Trophoblast cell (in vitro differentiated cells and primary cell): ENCODE results near the gene OPRM1.
A peak's percentile ranks its signal among the peaks of the same experiment; 100 is the strongest.

Source experiments
- DNase-seq, 2 donors: peaks; one replicate each; pipeline ENCODE4 v3.0.0-alpha.2; 2016
- H2AFZ ChIP-seq: 2 replicates; pipeline ENCODE4 v1.6.1; 2013; ENCODE audit warnings: low read length, moderate library complexity, mild to moderate bottlenecking; ENCODE audit not compliant: insufficient read depth, poor library complexity
- H2AK5ac ChIP-seq: 2 replicates; pipeline ENCODE4 v1.6.1; 2013; ENCODE audit warnings: mild to moderate bottlenecking, low read length
- H2BK120ac ChIP-seq: 2 replicates; pipeline ENCODE4 v1.6.1; 2013; ENCODE audit warnings: low read length, mild to moderate bottlenecking, moderate library complexity; ENCODE audit not compliant: insufficient read depth, poor library complexity
- H2BK12ac ChIP-seq: 2 replicates; pipeline ENCODE4 v1.6.1; 2013; ENCODE audit warnings: mild to moderate bottlenecking, low read length, moderate library complexity
- H2BK5ac ChIP-seq: 2 replicates; pipeline ENCODE4 v1.6.1; 2013; ENCODE audit warnings: low read length, low read depth, moderate library complexity, mild to moderate bottlenecking; ENCODE audit not compliant: poor library complexity
- H3K14ac ChIP-seq: 2 replicates; pipeline ENCODE4 v1.6.1; 2013; ENCODE audit warnings: mild to moderate bottlenecking, low read length
- H3K18ac ChIP-seq: 2 replicates; pipeline ENCODE4 v1.6.1; 2013; ENCODE audit warnings: mild to moderate bottlenecking, low read length
- H3K23ac ChIP-seq: 2 replicates; pipeline ENCODE4 v1.6.1; 2013; ENCODE audit warnings: low read length
- H3K27ac ChIP-seq: 2 replicates; pipeline ENCODE4 v1.5.1; 2013; ENCODE audit warnings: low read depth, mild to moderate bottlenecking, inconsistent platforms, low read length, moderate library complexity
- H3K27me3 ChIP-seq: 2 replicates; pipeline ENCODE4 v1.6.1; 2013; ENCODE audit warnings: inconsistent platforms, mild to moderate bottlenecking, low read length, moderate library complexity; ENCODE audit not compliant: insufficient read depth
- H3K36me3 ChIP-seq, 2 experiments: 1 replicate in 1 of 2; 2 replicates in 1 of 2; pipeline ENCODE4 v1.6.1; 2013; ENCODE audit warnings: low read length in 2 of 2, mild to moderate bottlenecking in 2 of 2, moderate library complexity in 1 of 2; ENCODE audit not compliant: insufficient read depth in 2 of 2, control insufficient read depth in 1 of 2
- H3K4ac ChIP-seq: 2 replicates; pipeline ENCODE4 v1.6.1; 2013; ENCODE audit warnings: low read depth, mild to moderate bottlenecking, low read length, moderate library complexity
- H3K4me1 ChIP-seq, 2 experiments: 1 replicate in 1 of 2; 2 replicates in 1 of 2; pipeline ENCODE4 v1.6.1; 2013; ENCODE audit warnings: low read length in 2 of 2, mild to moderate bottlenecking in 2 of 2, moderate library complexity in 1 of 2; ENCODE audit not compliant: insufficient read depth in 2 of 2, control insufficient read depth in 1 of 2
- H3K4me2 ChIP-seq: 2 replicates; pipeline ENCODE4 v1.6.1; 2013; ENCODE audit warnings: inconsistent platforms, mild to moderate bottlenecking, low read length, moderate library complexity
- H3K4me3 ChIP-seq: 2 replicates; pipeline ENCODE4 v1.5.1; 2013; ENCODE audit warnings: mild to moderate bottlenecking, low read depth, low read length, inconsistent platforms
- H3K79me1 ChIP-seq: one replicate; pipeline ENCODE4 v1.6.1; 2013; ENCODE audit warnings: low read length
- H3K79me2 ChIP-seq: 2 replicates; pipeline ENCODE4 v1.6.1; 2013; ENCODE audit warnings: low read length, mild to moderate bottlenecking; ENCODE audit not compliant: control insufficient read depth, insufficient read depth, poor library complexity
- H3K9ac ChIP-seq: 2 replicates; pipeline ENCODE4 v1.6.1; 2013; ENCODE audit warnings: mild to moderate bottlenecking, low read length
- H3K9me3 ChIP-seq: 2 replicates; pipeline ENCODE4 v1.6.1; 2013; ENCODE audit warnings: low read depth, mild to moderate bottlenecking, control low read depth, inconsistent platforms, low read length; ENCODE audit not compliant: insufficient read depth
- H4K12ac ChIP-seq: 2 replicates; pipeline ENCODE4 v1.6.1; 2013; ENCODE audit warnings: low read depth, mild to moderate bottlenecking, low read length, moderate library complexity
- H4K8ac ChIP-seq: 2 replicates; pipeline ENCODE4 v1.6.1; 2013; ENCODE audit warnings: low read depth, mild to moderate bottlenecking, low read length, moderate library complexity
- H4K91ac ChIP-seq: one replicate; pipeline ENCODE4 v1.6.1; 2013; ENCODE audit warnings: low read depth, mild to moderate bottlenecking, low read length, moderate library complexity
- WGBS: extraction: QIAGEN DNeasy Blood & Tissue Kit; methylation state at CpG from one replicate; pipeline ENCODE4 v1.1.7; 2013; ENCODE audit warnings: missing lambda C conversion rate; ENCODE audit not compliant: insufficient read length, insufficient coverage; ENCODE audit errors: extremely low coverage; 5-methylcytosine and 5-hydroxymethylcytosine counted together

Gene OPRM1

GRCh38 chr6:154289818-154290508, 250.9 kb downstream of the OPRM1 start:
- no peak overlapping the region for H3K14ac ChIP-seq
- H3K18ac ChIP-seq = no peak overlapping the region
- H2AFZ ChIP-seq = no peak overlapping the region
- H3K4me3 ChIP-seq = no peak overlapping the region
- H4K8ac ChIP-seq = no peak overlapping the region
- WGBS = no CpG with 5 or more reads among the region's 6 CpGs
- H3K4ac ChIP-seq = no peak overlapping the region
- no peak overlapping the region for H4K12ac ChIP-seq
- H3K27me3 ChIP-seq = no peaks in the 10 kb centered on the region
- no peak overlapping the region for H3K4me2 ChIP-seq
- no peak overlapping the region for H3K9ac ChIP-seq
- no peak overlapping the region for H2BK5ac ChIP-seq
- H2BK120ac ChIP-seq = no peak overlapping the region
- H4K91ac ChIP-seq = no peak overlapping the region
- H3K23ac ChIP-seq = no peak overlapping the region
- no peaks in the 10 kb centered on the region for H3K36me3 ChIP-seq
- no peak overlapping the region for H2BK12ac ChIP-seq
- peak in 1 of 2 donors; percentile 47 for DNase-seq
- H3K27ac ChIP-seq = no peak overlapping the region
- no peaks in the 10 kb centered on the region for H3K79me1 ChIP-seq
- H3K9me3 ChIP-seq = peaks cover 2% of the 10 kb centered on the region
- H2AK5ac ChIP-seq = no peak overlapping the region
- peaks cover 0 to 2% of the 10 kb centered on the region in 2 experiments for H3K4me1 ChIP-seq
- H3K79me2 ChIP-seq = no peaks in the 10 kb centered on the region

GRCh38 chr6:154292066-154292465, 253.0 kb downstream of the OPRM1 start:
- Histone ChIP-seq H2BK5ac (no peak overlapping the region), H3K14ac (no peak overlapping the region), H3K27me3 (no peaks in the 10 kb centered on the region), H3K79me1 (no peaks in the 10 kb centered on the region), H3K9ac (no peak overlapping the region), H3K27ac (no peak overlapping the region), H2BK12ac (no peak overlapping the region), H4K12ac (no peak overlapping the region), H3K4ac (no peak overlapping the region), H4K8ac (no peak overlapping the region), H3K4me3 (no peak overlapping the region), H2BK120ac (no peak overlapping the region), H3K79me2 (no peaks in the 10 kb centered on the region), H2AFZ (no peak overlapping the region), H2AK5ac (no peak overlapping the region), H3K9me3 (peaks cover 2% of the 10 kb centered on the region), H3K4me1 (peaks cover 0 to 2% of the 10 kb centered on the region in 2 experiments), H3K4me2 (no peak overlapping the region), H3K36me3 (no peaks in the 10 kb centered on the region), H3K23ac (no peak overlapping the region), H3K18ac (no peak overlapping the region), H4K91ac (no peak overlapping the region)
- WGBS = no CpG with 5 or more reads among the region's 3 CpGs
- no peak for DNase-seq

- no CpG with 5 or more reads among the region's 4 CpGs for WGBS
- Histone ChIP-seq H2BK12ac (no peak overlapping the region), H3K18ac (no peak overlapping the region), H4K12ac (no peak overlapping the region), H4K8ac (no peak overlapping the region), H3K4me3 (no peak overlapping the region), H2AK5ac (no peak overlapping the region), H3K14ac (no peak overlapping the region), H3K79me2 (no peaks in the 10 kb centered on the region), H3K36me3 (no peaks in the 10 kb centered on the region), H3K9ac (no peak overlapping the region), H4K91ac (no peak overlapping the region), H3K9me3 (peaks cover 2% of the 10 kb centered on the region), H2BK120ac (no peak overlapping the region), H3K4ac (no peak overlapping the region), H3K27me3 (no peaks in the 10 kb centered on the region), H3K79me1 (no peaks in the 10 kb centered on the region), H3K27ac (no peak overlapping the region), H3K4me1 (peaks cover 0 to 2% of the 10 kb centered on the region in 2 experiments), H3K23ac (no peak overlapping the region), H3K4me2 (no peak overlapping the region), H2BK5ac (no peak overlapping the region), H2AFZ (no peak overlapping the region)
- peak in 1 of 2 donors; percentile 55 for DNase-seq
These were observed 253.9 kb downstream of the OPRM1 start for GRCh38 chr6:154292855-154293519.

- Histone ChIP-seq H3K9ac (no peak overlapping the region), H4K8ac (no peak overlapping the region), H4K12ac (no peak overlapping the region), H3K27ac (no peak overlapping the region), H3K4me1 (no peaks in the 10 kb centered on the region), H3K23ac (no peak overlapping the region), H3K27me3 (no peaks in the 10 kb centered on the region), H3K79me1 (no peaks in the 10 kb centered on the region), H2BK12ac (no peak overlapping the region), H3K4me3 (no peak overlapping the region), H3K4ac (no peak overlapping the region), H3K36me3 (no peaks in the 10 kb centered on the region), H4K91ac (no peak overlapping the region), H2BK120ac (no peak overlapping the region), H3K18ac (no peak overlapping the region), H2AK5ac (no peak overlapping the region), H2BK5ac (no peak overlapping the region), H3K14ac (no peak overlapping the region), H3K79me2 (no peaks in the 10 kb centered on the region), H2AFZ (no peak overlapping the region), H3K4me2 (no peak overlapping the region), H3K9me3 (no peaks in the 10 kb centered on the region)
- WGBS = no CpG with 5 or more reads among the region's 4 CpGs
- DNase-seq = no peak
These were observed 256.7 kb downstream of the OPRM1 start for GRCh38 chr6:154295733-154296132.
